Measurements from ENCODE around the gene SLC4A5.

DNA sequence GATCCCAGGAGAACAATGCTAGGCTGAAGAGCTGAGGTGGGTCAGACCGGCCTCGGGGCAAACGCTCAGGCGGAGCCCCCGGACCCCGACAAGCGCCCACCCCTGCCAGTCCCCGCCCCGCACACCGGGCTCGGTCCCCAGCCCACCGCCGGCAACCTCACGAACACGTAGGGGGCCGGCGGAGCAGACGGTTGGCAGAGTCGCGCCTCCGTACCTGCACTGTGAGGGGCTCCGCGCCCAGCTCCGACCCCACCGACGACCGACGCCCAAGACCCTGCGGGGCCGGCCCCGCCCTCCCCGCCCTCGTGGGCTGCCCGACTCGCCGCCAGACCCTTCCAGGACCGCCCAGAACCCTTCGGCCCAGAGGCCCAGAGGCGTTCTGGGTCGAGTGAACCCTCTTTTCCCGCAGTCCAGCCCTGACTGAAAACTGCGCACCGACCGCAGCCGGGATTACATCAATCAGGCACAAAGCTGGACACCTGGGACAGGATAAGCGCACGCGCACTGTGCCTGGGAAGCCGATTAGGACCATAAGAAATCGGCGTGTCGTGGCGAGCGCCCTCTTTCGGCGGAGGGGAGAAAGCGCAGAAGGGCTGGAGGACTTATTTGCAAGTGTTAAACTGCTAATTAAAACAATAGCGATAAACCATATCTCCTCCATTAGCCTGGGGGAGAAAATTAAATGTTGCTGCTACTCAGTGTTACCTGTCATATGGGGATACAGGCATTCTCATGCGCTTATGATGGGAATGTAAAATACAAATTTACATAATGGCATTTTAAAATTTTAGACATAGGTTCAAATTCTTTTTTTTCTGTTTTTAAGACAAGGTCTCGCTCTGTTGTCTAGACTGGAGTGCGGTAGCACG is 48.6 kb upstream of the SLC4A5 start:
- TF ChIP-seq, protein P1, sequence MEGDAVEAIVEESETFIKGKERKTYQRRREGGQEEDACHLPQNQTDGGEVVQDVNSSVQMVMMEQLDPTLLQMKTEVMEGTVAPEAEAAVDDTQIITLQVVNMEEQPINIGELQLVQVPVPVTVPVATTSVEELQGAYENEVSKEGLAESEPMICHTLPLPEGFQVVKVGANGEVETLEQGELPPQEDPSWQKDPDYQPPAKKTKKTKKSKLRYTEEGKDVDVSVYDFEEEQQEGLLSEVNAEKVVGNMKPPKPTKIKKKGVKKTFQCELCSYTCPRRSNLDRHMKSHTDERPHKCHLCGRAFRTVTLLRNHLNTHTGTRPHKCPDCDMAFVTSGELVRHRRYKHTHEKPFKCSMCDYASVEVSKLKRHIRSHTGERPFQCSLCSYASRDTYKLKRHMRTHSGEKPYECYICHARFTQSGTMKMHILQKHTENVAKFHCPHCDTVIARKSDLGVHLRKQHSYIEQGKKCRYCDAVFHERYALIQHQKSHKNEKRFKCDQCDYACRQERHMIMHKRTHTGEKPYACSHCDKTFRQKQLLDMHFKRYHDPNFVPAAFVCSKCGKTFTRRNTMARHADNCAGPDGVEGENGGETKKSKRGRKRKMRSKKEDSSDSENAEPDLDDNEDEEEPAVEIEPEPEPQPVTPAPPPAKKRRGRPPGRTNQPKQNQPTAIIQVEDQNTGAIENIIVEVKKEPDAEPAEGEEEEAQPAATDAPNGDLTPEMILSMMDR (conservative IDR thresholded peaks at IDR 0.05; ENCODE audit: low read depth, low read length), result peak; percentile 99
- no peak for TF ChIP-seq EZH2 (IDR thresholded peaks at IDR 0.05; ENCODE audit: borderline replicate concordance, low read depth, low read length, poor library complexity, severe bottlenecking)

All from A673 (cell line).